ENCODE results near the gene WASF1. TPM values are rescaled to one million over a fixed set of nuclear protein-coding genes. Genes with fewer than 3 reads are reported as not detected.

WASF1 gene
- total RNA-seq, 1 donor from 2014 or later, result 6.2 TPM

DNA sequence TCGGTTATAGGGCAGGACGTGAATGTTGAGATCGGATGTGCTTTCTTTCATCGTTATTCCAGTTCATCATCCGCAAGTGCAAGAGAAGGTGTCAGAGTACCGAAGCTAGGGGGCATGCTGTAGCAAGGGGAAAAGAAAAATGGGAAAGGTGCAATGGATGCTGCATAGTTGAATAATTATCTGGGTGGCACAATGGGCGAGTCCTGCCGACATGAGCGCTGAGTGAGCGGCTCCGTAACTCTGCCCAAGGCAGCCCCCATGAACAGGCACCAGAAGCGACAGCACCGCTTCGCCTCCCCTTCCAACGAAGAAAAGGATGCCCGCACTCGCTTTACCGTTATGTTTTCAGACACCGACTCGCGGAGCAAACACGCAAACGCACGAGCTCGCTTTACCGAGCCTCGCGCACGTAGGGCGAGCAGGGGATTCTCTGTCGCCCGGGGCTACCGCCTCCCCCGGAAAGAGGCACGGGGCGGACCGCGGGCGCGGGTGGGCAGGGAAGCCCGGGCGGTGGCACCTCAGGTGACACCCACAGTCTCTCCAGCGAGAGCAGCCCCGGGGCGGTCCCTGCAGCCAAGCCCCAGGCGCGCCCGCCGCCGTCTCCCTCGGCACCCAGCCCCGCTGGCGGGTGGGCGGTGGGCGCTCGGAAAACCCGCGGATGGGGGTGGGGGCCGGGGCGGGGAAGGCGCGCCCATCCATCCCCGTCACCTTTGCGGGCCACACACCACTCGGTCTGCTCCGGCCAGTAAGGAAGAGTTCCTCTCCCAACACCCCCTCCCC is 654 bp downstream of the WASF1 start:
- H3K36me3 Mint-ChIP-seq (ENCODE audit: low read depth), result no peaks in the 10 kb centered on the region
- intact Hi-C loops (cut with micrococcal nuclease), result loop anchor here (1.0 to 5.0 kb wide), 5 partner anchors 77 to 474 kb away; no protein-coding TSS in a partner anchor
- H3K4me3 Mint-ChIP-seq, result no peak overlapping the region
- TF ChIP-seq, protein P1, sequence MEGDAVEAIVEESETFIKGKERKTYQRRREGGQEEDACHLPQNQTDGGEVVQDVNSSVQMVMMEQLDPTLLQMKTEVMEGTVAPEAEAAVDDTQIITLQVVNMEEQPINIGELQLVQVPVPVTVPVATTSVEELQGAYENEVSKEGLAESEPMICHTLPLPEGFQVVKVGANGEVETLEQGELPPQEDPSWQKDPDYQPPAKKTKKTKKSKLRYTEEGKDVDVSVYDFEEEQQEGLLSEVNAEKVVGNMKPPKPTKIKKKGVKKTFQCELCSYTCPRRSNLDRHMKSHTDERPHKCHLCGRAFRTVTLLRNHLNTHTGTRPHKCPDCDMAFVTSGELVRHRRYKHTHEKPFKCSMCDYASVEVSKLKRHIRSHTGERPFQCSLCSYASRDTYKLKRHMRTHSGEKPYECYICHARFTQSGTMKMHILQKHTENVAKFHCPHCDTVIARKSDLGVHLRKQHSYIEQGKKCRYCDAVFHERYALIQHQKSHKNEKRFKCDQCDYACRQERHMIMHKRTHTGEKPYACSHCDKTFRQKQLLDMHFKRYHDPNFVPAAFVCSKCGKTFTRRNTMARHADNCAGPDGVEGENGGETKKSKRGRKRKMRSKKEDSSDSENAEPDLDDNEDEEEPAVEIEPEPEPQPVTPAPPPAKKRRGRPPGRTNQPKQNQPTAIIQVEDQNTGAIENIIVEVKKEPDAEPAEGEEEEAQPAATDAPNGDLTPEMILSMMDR (IDR thresholded peaks at IDR 0.05), result no peak
- ATAC-seq (ENCODE audit: low read depth), result peak; percentile 51
- no peaks in the 10 kb centered on the region for H3K9me3 Mint-ChIP-seq
- peak overlapping the region; percentile 86 for H3K27ac Mint-ChIP-seq
- ChIA-PET CTCF (interaction anchor here (1.3 to 4.8 kb wide), 8 partner anchors 28 to 211 kb away, joined by 4 to 45 read pairs (median 7); no protein-coding TSS in a partner anchor), POLR2A (interaction anchor here (0.8 to 4.6 kb wide), 8 partner anchors 27 to 991 kb away, joined by 3 to 86 read pairs (median 3); partner anchors contain the start of gene GTF3C6)
- H3K27me3 Mint-ChIP-seq, result no peaks in the 10 kb centered on the region
- peak; percentile 70 for DNase-seq
- H3K4me1 Mint-ChIP-seq, result peaks cover 5% of the 10 kb centered on the region

DNA sequence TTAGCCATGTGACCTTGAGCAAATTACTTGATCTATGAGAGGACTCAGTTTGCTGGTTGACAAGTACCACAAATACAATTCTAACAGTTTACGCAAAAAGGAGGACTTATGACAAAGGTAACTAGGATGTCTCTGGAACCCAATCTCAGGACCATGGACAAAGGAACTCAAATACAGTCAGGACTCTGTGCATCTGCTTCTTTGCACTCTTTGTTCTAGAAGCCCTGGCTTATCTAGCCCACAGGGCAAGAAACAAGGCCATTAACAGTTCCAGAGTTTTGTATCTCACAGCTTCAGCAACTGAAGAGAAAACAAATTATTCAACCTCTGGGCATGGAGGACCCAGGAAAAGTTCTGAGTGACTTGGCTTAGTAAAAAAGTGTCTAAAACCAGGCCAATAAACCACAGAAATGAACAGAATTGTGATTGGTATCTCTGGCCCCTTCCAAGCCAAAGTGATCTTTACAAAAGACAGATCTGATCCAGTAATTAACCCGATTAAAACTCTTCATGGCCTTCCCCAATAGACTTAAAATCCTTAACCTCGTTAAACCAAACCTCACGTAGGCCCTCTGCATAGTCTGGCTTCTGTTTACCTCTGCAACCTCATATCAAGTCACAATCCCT is 5.9 kb downstream of the WASF1 start:
- Mint-ChIP-seq H3K4me1 (peaks cover 5% of the 10 kb centered on the region), H3K9me3 (no peaks in the 10 kb centered on the region), H3K27me3 (no peaks in the 10 kb centered on the region), H3K36me3 (ENCODE audit: low read depth) (no peaks in the 10 kb centered on the region), H3K4me3 (no peak overlapping the region), H3K27ac (no peak overlapping the region)
- DNase-seq (no peak), ATAC-seq (ENCODE audit: low read depth) (no peak)
- CTCF ChIA-PET, result no interaction called here
- POLR2A ChIA-PET, result no interaction called here
- TF ChIP-seq, protein P1 (IDR thresholded peaks at IDR 0.05), result no peak
- intact Hi-C loops (cut with micrococcal nuclease), result no loop called here

DNA sequence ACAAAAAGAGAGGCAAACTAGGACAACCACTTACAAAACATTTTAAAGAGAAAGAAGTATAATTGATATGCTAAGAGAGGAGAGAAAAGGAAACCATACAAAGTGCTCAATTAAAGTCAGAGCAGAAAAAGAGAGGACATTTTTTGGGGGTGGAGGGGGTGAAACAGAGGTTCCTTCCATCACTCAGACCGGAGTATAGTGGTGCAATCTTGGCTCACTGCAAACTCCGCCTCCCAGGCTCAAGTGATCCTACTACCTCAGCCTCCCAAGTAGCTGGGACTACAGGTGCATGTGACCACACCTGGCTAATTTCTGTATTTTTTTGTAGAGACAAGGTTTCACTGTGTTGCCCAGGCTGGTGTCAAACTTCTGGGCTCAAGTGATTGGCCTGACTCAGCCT is 9.4 kb downstream of the WASF1 start:
- Mint-ChIP-seq H3K27me3 (no peaks in the 10 kb centered on the region), H3K4me1 (no peaks in the 10 kb centered on the region), H3K9me3 (no peaks in the 10 kb centered on the region), H3K4me3 (no peak overlapping the region), H3K27ac (no peak overlapping the region), H3K36me3 (ENCODE audit: low read depth) (no peaks in the 10 kb centered on the region)
- ATAC-seq (ENCODE audit: low read depth) (no peak), DNase-seq (no peak)
- TF ChIP-seq, protein P1 (IDR thresholded peaks at IDR 0.05), result no peak
- CTCF ChIA-PET, result no interaction called here
- intact Hi-C loops (cut with micrococcal nuclease), result no loop called here
- POLR2A ChIA-PET, result no interaction called here

DNA sequence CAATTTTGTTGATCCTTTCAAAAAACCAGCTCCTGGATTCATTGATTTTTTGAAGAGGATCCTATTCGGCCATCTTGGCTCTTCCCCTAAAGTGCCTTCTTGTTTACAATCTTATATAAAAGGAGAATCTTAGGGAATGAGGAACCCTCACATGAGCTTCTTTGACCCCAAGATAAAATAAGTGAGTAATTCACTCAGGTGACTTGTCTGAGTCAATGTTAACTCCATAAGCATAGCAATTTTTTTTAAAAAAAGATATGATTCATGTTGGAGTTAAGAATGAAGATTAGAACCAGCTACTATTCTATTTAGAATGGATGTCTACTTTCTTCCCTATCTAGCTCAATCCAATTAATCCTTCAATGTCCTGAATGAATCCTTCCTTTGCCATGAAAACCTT is 21.0 kb downstream of the WASF1 start:
- Mint-ChIP-seq H3K36me3 (ENCODE audit: low read depth) (peaks cover 2% of the 10 kb centered on the region), H3K27me3 (no peaks in the 10 kb centered on the region), H3K27ac (no peak overlapping the region), H3K4me3 (no peak overlapping the region), H3K4me1 (peaks cover 10% of the 10 kb centered on the region), H3K9me3 (no peaks in the 10 kb centered on the region)
- POLR2A ChIA-PET, result no interaction called here
- DNase-seq (no peak), ATAC-seq (ENCODE audit: low read depth) (no peak)
- CTCF ChIA-PET, result no interaction called here
- intact Hi-C loops (cut with micrococcal nuclease), result no loop called here
- TF ChIP-seq, protein P1 (IDR thresholded peaks at IDR 0.05), result no peak

DNA sequence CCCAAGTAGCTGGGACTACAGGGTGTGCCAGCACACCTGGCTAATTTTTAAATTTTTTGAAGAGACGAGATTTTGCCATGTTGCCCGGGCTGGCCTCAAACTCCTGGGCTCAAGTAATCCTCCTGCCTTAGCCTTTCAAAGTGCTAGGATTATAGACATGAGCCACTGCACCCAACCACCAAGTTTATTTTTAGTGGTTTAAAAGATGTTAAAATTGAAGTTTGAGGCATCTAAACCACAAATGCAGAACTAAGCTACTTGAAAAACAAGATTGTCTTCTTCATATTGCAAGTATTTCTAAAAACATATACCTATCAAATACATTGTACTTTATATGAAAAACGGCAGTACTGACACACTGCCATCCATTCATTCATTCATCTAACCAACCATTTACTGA is 31.6 kb downstream of the WASF1 start:
- Mint-ChIP-seq H3K27me3 (no peaks in the 10 kb centered on the region), H3K4me1 (peaks cover 30% of the 10 kb centered on the region), H3K36me3 (ENCODE audit: low read depth) (no peaks in the 10 kb centered on the region), H3K4me3 (peak overlapping the region; percentile 55), H3K27ac (peak overlapping the region; percentile 50), H3K9me3 (no peaks in the 10 kb centered on the region)
- DNase-seq (no peak), ATAC-seq (ENCODE audit: low read depth) (no peak)
- TF ChIP-seq, protein P1 (IDR thresholded peaks at IDR 0.05), result no peak
- ChIA-PET CTCF (no interaction called here), POLR2A (interaction anchor here (0.7 to 1.0 kb wide), 3 partner anchors 13 to 799 kb away, joined by 3 to 4 read pairs (median 4); no protein-coding TSS in a partner anchor)
- intact Hi-C loops (cut with micrococcal nuclease), result no loop called here

Measured in activated B cell treated with CpG ODN at 0.5 μM for 24 hours (primary cell).